GM19351 (cell line): ENCODE results near the gene RSPH1.
A peak's percentile ranks its signal among the peaks of the same experiment; 100 is the strongest.

Source experiments
- ATAC-seq: cut with Tn5 transposase; IDR thresholded peaks from one replicate; pipeline ENCODE4 v1.9.1; 2021; ENCODE audit warnings: mild to moderate bottlenecking, moderate library complexity; ENCODE audit not compliant: unreplicated experiment

RSPH1 gene

DNA sequence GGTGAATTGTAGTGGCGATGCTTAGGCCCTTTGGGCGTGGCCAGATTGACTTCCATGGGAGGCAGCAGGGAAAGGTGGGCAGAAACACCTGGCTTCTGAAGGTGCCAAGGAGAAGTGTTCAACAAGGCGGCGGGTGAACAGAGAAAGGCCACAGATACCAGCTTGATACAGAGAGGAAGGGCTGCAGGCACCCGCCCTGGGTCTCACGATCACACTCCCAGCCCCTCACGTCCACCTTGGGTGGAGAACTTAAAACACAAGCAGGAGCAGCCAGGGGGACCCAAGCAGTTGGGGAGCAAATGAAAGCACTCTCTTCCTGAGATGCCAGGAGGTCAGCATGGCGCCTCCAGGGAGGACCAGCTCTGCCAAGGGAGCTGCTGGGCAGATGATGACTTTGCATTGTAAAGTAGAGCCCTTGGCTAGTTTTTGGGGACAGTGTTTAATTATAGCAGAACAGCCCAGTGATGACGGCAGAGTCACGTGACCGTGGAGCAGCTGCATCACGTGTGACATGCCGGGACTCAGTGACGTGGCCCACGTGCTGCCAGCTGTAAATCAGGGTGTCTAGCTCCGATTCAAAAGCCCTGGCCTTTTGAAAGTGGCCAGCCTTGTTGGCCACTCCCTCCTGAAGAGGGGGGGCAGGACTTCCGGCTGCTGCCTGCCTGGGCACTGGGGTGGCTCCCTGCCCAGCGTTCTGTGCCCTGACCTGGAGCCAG lies 36.6 kb upstream of the RSPH1 start:
- ATAC-seq = no peak

DNA sequence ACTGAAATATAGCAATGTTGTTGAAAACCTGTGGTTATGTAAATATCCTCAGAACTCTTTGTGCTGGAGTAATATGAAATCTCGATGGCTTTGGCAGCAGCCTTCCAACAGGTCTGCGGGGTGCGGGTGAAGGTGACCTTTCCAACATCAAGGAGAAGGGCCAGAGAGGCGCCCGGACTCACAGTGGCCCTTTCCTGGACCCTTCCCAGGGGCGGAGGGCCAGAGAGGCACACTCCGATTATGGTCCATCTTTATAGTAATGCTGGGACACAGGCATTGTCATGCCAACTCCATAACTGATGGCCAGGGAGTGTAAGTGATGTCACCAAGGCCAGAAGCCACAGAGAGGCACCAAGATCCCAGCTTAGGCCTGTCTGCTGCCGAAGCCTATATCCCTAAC lies 35.7 kb upstream of the RSPH1 start:
- ATAC-seq = no peak

DNA sequence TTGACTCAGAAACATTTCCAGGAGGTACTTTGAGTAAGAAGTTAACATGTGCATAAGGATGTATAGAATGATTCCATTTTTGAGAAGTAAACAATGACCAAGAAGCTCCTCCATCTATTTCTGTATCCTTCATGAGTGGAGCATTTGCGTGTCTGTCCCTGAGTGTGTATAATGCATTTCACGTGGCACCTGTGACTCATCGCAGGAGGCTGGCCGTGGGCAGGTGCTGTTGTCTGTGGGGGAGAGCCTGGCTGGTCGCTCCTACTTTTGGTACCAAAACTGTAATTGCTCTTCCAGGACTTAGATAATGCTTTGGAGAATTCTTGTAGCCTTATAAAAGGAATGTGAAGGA lies 34.1 kb upstream of the RSPH1 start:
- no peak for ATAC-seq

DNA sequence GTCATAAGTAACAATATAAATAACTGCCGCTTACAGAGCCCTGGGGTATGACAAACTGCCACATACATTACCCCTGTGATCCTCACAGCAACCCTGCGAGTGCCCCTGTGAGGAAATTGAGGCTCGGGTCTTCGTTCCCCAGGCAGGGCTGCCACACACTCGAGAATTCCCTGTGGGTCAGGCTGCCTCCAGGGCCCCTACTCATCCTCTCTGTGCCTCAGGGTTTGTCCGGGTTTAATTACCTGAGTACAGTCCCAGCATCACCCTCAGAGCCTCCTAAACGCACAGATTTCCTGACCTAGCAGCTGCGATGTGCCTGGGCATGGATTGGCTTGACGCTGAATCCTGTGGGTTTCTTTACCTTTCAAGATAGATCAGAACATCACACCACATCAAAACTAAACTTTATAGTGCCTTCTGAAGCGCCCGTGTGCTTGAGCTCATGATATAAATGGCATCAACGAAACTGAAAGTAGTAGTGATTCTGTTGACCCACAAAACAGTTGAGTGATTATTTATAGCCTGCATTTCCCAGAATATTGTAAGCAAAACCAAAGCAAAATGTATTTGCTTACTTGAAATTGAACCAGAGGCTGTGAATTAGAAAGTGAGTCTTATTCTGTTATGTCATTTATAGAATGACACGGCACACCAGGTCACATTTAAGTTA lies 31.6 kb upstream of the RSPH1 start:
- ATAC-seq = peak; percentile 38

DNA sequence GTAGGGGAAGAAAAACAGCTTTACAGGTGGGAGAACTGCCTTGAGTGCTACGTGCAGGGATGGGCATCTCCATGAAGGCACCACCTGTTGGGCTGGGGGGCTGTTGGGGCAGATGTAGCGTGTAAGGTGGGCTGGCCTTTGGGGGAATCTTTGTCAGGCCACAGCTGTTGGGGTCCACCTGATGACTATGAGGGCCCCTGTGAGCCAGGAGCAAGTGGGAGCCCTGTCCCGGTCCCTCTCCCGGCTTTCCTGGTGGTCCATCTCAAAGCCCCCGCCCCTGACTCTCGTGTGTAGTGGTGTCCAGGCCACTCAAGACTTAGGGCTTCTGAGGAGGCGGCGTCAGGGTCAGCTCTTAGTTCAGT lies 31.1 kb upstream of the RSPH1 start:
- no peak for ATAC-seq

DNA sequence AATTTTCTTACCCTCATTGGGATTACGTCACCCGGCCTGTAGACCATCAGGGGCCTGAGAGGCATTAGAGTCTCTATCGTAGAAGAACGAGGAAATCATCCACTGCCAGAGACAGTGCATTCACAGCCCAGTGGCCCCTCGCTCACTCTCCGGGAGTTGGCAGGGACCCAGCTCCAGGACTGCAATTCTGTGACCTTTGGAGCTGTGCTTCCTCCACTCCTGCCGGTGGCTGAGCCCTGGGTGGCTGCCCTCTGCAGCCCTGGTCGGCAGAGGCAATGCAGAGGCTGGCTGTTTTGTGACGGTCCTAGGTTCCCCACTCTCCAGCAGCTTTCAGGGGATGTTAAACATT lies 30.3 kb upstream of the RSPH1 start:
- no peak for ATAC-seq

DNA sequence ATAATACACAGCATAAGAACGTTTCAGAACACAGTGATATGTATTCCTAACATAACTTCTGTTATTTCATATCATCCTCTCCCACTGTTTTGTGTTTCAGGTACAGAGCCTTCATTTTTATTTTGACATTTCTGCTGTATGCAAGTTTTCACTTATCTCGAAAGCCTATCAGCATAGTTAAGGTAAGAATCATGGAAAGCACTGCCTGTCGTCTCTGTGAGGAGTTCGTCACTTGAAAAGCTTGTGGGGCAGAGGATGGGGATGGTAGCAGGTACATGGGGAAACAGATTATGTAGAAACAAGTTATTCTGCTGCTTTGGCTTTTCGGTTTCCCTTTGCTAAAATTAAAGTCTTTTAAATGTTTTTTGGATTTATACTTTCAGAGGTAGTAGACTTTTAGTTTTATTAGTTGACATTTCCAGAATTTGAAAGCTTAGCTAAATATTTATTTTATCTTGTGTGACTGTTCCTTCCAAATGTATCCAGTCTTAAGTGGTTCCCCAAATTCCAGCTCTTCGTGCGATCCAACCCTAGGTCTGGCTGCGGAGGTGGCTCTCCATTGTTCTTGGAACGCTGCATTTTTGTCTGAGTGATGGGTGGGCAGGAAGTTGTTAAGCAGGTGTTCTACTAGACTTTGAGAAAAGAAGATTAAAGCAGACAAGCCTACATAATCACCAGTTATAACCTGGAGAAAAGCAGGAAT lies 29.8 kb upstream of the RSPH1 start:
- ATAC-seq = no peak

DNA sequence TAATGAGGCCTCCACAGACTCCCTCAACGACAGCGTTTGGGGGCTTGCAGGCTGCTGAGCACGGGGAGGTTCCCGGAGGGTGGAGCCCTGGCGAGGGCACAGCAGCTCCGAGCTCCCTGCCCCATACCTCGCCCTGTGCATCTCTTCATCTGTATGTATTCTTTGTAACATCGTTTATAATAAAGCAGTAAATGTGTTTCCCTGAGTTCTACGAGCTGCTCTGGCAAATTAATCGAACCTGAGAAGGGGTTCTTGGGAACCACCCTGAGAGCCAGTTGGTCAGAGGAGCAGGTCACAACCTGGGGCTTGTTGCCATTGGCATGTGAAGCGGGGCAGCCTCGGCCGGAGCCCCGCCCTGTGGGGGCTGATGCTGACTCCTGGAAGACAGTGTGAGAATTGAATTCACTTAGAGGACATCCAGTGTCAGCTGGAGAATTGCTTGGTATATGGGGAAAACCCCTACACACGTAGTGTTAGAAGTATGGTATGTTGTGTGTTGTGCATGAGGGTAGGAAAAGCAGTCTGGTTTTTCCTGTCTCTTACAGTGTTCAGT lies 29.1 kb upstream of the RSPH1 start:
- ATAC-seq = no peak

DNA sequence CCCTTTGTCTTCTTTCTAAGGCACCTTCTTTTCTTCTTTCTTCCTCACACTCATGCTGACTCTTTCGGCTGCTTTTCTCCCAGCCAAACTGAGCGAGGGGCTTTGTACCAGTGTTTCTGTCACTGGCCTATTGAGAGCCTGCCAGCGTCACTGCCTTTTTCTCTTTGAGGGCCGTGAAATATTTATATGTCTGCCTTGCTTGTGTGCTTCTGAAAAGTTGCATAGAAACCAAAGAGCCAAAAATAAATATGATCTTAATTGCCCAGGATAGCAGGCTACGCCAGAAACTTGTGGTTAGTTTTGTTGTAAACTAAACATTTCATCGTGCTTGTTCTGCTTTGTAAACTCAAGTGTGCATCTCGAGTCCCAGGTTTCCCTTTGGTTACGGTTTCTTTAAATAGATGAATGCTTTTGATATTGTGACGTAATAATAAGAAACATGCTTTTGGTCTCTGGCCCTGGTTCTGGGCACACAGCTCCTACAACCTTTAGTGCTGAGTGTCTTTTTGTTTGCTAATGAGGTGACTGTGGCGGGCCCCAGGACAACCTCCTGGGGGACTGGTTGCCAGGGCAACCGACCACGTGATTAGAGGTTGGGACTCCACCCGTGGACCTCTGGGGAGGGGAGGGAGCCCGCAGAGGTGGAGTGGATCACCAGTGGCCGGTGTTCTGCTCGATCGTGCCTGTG lies 28.5 kb upstream of the RSPH1 start:
- ATAC-seq = peak; percentile 76

DNA sequence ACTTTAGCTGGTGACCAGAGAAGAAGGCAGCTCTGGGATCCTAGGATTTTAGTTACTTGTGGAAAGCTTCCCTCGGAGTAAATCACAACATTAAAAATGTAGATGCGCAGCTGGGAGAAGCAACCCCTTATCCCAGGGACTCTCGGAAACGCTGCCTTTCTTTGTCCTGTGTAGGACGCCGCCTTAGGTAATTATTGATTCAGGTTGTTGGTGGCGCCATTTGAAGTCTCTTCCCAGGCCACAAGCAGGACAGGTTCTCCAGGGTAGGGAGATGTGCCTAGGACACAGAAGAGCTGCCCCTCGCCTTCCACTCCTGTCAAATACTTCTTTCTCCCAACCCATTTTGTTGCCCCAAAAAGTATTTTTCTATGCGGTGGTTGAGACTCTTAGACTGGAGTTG lies 27.9 kb upstream of the RSPH1 start:
- ATAC-seq = no peak

DNA sequence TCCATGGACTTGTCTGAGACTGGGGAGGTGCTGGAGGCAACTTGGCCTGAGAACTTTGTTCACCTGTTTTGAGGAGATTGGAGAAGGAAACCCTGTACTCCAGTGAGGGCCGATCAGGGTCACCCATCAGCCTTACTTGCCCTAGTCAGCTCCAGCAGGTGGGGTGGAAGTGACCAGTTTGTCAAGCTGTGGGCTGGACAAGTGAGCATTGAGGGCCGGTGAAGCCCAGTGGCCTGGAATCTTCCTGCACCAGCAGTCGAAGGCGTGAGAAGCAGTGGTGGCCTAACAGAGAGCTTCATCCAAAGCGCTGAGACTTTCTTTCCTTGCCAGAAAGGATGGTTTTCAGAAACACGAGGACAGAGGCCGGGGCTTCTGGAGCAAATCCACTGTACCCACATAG lies 27.2 kb upstream of the RSPH1 start:
- no peak for ATAC-seq

DNA sequence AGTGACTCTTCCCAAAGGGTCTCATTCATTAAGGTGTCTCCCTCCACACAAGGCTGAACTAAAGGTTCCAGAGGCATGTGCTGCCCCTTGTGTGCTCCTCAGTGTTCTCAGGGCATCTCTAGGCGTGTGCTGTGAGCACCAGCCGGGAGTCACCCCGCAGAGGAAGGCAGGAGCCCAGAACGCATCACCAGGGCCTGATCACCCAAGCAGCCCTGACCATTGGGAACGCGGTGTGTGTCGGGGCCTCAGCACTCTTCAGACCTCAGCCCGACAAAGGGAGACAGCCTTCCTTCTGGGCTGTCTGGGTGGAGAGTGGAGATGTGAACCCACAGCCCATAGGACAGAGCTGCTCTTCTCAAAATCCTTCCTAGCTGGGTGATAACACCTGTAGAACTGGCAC lies 26.7 kb upstream of the RSPH1 start:
- ATAC-seq = no peak

DNA sequence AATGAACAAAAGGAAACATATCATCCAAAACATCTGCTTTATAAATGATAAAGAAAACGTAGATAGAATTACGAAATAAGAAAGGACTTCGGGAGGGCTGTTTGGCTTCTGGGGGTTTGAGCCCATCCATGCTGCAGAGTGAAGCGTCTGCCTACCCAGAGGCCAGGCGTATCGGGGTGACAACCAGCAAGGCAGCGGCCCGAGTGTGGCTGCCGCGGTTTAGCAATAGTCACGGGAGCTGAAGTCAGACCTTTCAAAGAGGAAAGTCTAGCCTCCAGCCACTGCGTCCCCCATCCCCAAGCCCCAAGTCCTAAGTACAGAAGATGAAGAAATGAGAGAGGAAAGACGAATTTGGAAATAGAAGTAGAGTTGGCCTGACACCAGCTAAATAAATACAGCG lies 26.2 kb upstream of the RSPH1 start:
- ATAC-seq = no peak

DNA sequence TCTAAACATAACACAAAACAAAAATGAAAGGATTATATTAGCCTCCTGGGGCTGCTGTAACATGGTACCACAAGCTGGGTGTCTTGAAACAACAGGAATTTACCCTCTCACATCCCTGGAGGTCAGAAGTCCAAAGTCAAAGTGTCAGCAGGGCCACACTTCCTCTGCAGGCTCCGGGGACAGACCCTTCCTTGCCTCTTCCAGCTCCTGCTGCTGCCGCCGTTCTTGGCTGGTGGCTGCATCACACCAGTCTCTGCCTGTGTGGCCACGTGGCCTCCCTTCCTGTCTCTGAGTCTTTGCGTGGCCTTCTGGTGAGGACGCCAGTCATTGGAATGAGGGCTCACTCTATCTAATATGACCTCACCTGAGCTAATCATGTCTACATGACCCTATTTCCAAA lies 25.8 kb upstream of the RSPH1 start:
- no peak for ATAC-seq

DNA sequence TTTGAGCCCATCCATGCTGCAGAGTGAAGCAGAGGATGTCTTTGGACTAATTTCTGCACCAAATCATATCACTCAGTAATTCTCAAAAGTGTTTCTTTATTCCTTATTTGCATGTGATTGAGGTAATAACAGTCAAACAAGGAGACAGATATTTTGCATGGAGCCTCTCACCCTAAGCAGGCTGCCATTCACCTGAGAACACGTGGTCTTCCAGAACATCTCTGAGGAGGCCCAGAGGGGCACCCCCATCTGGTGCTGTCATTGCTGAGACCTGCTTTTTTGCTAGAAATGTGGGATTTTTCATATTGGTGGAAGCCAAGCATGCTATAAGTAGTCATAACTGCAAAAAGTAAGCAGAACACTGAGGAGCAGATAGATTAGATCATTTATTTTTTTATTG lies 25.4 kb upstream of the RSPH1 start:
- ATAC-seq = no peak

DNA sequence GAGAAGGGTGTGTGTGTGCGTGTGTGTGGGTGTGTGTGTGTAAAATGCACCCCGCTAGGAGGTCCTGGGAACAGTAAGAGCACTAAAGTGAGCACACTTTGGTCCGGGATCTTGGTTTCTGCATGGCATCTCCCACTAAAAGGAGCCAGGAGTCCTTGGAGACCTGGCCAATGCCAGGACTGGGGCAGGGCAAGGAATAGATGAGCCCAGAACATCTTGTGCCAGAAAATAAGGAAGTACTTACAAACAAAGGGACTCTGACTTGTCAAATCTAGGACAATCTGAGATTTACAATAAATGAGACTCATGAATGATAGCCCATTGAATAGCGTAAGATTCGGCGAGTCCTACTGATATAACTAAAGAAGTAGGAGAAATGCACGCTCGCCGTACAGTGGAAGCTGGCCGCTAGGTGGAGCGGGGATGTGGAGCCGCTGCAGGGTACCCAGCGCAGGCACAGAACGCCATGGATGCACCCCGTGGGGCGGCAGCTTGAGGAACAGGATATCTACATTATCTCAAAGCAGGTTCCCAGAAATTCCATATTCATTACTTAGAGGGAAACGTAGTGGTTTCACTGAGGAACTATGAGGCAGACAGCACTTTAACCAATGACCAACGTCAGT lies 24.7 kb upstream of the RSPH1 start:
- no peak for ATAC-seq

DNA sequence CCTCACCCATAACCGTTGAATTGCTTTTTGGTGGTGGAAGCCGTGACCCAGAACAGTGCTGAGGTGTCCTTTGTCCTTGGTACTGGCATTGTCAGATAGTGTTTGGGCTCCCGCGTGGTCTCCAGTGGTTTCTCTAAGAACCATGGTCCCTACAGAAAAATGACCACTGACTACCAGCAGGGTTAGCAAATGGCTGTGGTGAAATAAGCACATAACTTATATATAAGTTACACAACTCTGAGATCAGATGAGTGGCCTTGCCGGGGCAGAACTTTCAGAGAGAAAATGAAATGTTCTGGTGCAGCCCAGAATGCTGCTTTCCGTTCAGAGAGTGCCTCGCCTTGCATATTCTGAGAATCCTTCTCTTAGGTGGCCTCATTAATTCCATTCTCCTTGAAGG lies 22.6 kb upstream of the RSPH1 start:
- no peak for ATAC-seq

DNA sequence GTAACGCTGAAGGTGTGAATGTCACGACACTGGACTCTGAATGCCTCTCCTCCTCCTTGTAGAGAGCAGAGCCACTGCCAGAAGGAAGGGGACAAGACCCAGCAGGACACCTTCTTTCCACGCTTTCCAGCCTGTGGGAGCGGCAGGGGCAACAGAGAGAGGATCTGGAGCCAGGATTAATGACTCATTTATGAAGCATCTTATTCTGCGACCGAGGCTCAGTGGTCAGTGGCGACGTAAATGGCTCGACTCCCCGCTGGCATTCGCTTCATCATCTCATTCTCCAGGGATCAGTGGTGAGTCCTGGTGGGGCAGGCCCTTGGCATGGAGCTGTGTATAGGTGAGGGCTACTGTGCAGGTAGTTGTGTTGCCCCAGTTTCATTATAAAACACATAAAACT lies 22.2 kb upstream of the RSPH1 start:
- no peak for ATAC-seq

DNA sequence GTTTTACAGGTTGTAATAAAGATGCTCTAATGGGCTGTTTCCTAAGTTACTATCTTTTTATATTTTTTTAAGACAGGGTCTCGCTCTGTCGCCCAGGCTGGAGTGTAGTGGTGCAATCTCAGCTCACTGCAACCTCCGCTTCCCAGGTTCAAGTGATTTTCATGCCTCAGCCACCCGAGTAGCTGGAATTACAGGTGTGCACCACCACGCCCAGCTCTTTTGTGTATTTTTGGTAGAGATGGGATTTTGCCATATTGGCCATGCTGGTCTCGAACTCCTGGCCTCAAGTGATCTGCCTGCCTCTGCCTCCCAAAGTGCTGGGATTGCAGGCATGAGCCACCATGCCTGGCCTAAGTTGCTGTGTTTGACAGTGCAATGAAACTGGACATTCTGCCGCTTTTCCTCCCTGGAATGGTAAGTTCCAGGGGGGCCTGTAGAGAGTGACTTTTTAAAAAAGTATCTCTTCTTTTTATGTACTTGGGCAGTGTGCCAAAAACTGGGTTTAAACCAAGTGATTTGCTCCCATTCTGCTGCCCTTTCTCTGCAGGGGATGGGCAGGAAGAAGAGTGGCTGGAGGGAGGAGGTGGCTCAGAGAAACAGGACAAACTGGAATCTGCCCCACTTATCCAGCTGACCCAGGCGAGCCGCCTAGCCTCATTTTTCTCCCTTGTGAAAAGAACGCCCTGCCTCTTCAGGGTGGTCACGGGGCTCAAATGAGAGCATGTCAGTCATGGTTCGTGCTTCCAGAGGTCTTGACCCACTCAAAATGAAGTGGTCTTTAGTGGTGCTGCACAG lies 19.9 kb upstream of the RSPH1 start:
- no peak for ATAC-seq

DNA sequence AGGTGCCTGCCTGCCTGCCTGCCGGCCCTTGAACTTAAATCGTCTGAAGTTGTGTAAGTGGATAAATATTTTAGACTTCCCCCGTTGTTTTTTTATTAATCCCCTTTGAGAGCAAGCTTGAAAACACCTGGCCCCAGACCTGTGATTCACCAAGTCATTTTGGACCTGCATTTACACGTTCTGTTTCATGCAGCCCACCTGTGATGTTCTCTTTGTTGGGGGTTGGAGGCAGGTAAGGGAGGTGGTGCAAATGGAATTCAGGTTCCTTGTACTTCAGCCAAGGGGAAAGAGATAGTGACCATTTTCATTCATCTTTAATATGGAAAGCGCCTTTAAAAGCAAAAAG lies 18.8 kb upstream of the RSPH1 start:
- ATAC-seq = no peak
